DND-41 (cell line): ENCODE measurements around the gene TUT4.

Source experiments
- ATAC-seq: fragments of 200-7000 bp; cut with Tn5 transposase; 3 replicates; pipeline ENCODE4 v1.9.1; 2021; ENCODE audit warnings: low read depth; ENCODE audit not compliant: insufficient read depth
- DNase-seq: peaks from one replicate; pipeline ENCODE4 v3.0.0-alpha.2; 2020
- H2AFZ ChIP-seq: 2 replicates; pipeline ENCODE4 v1.6.0; 2012; ENCODE audit warnings: low read depth, low read length
- H3K27ac ChIP-seq: 2 replicates; pipeline ENCODE4 v1.5.1; 2012; ENCODE audit warnings: low read length, inconsistent platforms
- H3K27me3 ChIP-seq: fragments of 200-600 bp; sonication (generic); 2 replicates; pipeline ENCODE4 v1.6.0; 2012; ENCODE audit warnings: low read length, mild to moderate bottlenecking, inconsistent platforms; ENCODE audit not compliant: insufficient read depth, poor library complexity
- H3K36me3 ChIP-seq: 2 replicates; pipeline ENCODE4 v1.5.1; 2012; ENCODE audit warnings: low read length, inconsistent platforms; ENCODE audit not compliant: insufficient read depth
- H3K4me1 ChIP-seq: 2 replicates; pipeline ENCODE4 v1.5.1; 2012; ENCODE audit warnings: mild to moderate bottlenecking, low read length; ENCODE audit not compliant: insufficient read depth
- H3K4me2 ChIP-seq: 2 replicates; pipeline ENCODE4 v1.6.0; 2012; ENCODE audit warnings: mild to moderate bottlenecking, moderate library complexity, low read length, inconsistent platforms; ENCODE audit not compliant: insufficient read depth
- H3K4me3 ChIP-seq, 2 experiments: fragments of 200-600 bp in 1 of 2; shearing (Covaris generic) in 1 of 2; 2 replicates each; pipeline ENCODE4 v1.5.1; 2012 to 2016; ENCODE audit warnings: inconsistent platforms in 2 of 2, low read length in 2 of 2, mild to moderate bottlenecking in 2 of 2, low read depth in 1 of 2, moderate library complexity in 1 of 2
- H3K79me2 ChIP-seq: 2 replicates; pipeline ENCODE4 v1.6.0; 2012; ENCODE audit warnings: low read length, inconsistent platforms; ENCODE audit not compliant: insufficient read depth
- H3K9ac ChIP-seq: 2 replicates; pipeline ENCODE4 v1.6.0; 2012; ENCODE audit warnings: low read depth, mild to moderate bottlenecking, inconsistent platforms, low read length, moderate library complexity
- H3K9me3 ChIP-seq: 2 replicates; pipeline ENCODE4 v1.5.1; 2012; ENCODE audit warnings: low read length, moderate library complexity, mild to moderate bottlenecking, inconsistent platforms; ENCODE audit not compliant: insufficient read depth, severe bottlenecking
- H4K20me1 ChIP-seq: 2 replicates; pipeline ENCODE4 v1.6.0; 2012; ENCODE audit warnings: low read length; ENCODE audit not compliant: insufficient read depth
- EZH2 ChIP-seq: IDR thresholded peaks from 3 replicates; pipeline ENCODE4 v1.6.1; 2012; ENCODE audit warnings: borderline replicate concordance, low read depth, mild to moderate bottlenecking, moderate library complexity, low read length, inconsistent platforms; ENCODE audit not compliant: severe bottlenecking
- TF ChIP-seq, protein P1 (sequence below): IDR thresholded peaks from 2 replicates; pipeline ENCODE4 v1.5.1; 2012; ENCODE audit warnings: borderline replicate concordance, low read length, moderate library complexity, mild to moderate bottlenecking; ENCODE audit not compliant: poor library complexity, severe bottlenecking; ENCODE audit errors: extremely low read depth

The TUT4 gene

DNA sequence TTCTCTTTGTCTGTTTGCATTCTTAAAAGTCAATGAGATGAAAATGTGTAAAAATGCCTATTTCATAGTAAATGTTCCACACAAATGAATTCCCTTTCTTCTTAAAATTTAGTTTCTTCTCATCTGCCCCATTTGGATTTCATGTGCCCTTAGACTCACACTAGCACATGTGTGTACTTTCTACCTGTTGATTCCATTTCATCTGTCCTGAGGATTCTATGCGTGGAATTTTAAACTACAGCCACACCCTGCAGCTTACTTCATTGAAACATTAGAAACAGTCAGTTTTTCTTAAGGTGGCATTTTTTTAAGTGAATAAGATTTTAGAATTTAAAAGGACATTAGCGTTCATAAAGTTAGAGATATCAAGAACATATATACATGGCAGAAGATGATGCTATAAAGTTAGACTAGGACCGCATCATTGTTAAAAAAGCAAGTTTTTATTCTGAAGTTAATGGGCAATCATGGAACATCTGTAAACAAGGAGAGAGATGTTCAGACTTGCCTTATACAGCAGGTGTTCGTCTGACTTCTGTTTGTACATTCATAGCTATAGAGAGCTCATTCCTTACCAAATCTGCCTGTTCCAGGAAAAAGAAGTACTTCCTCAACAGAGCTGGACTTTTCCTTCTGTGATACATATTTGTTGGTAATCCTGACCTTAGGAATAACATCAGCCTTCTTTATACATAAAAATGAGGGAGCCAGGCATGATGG lies 3.9 kb upstream of the TUT4 start:
- Histone ChIP-seq H4K20me1 (peaks cover 4% of the 10 kb centered on the region; the same call in 1 of the 2 replicates), H3K36me3 (no peaks in the 10 kb centered on the region; the same call in 1 of the 2 replicates), H3K9ac (no peak overlapping the region), H3K79me2 (peaks cover 26% of the 10 kb centered on the region), H3K4me1 (peaks cover 19% of the 10 kb centered on the region), H3K4me2 (no peak overlapping the region), H2AFZ (no peak overlapping the region), H3K4me3 (no peak overlapping the region), H3K27ac (no peak overlapping the region), H3K9me3 (no peaks in the 10 kb centered on the region), H3K27me3 (no peaks in the 10 kb centered on the region)
- no peak for TF ChIP-seq EZH2
- TF ChIP-seq, protein P1, sequence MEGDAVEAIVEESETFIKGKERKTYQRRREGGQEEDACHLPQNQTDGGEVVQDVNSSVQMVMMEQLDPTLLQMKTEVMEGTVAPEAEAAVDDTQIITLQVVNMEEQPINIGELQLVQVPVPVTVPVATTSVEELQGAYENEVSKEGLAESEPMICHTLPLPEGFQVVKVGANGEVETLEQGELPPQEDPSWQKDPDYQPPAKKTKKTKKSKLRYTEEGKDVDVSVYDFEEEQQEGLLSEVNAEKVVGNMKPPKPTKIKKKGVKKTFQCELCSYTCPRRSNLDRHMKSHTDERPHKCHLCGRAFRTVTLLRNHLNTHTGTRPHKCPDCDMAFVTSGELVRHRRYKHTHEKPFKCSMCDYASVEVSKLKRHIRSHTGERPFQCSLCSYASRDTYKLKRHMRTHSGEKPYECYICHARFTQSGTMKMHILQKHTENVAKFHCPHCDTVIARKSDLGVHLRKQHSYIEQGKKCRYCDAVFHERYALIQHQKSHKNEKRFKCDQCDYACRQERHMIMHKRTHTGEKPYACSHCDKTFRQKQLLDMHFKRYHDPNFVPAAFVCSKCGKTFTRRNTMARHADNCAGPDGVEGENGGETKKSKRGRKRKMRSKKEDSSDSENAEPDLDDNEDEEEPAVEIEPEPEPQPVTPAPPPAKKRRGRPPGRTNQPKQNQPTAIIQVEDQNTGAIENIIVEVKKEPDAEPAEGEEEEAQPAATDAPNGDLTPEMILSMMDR: no peak
- ATAC-seq (no peak), DNase-seq (no peak)

DNA sequence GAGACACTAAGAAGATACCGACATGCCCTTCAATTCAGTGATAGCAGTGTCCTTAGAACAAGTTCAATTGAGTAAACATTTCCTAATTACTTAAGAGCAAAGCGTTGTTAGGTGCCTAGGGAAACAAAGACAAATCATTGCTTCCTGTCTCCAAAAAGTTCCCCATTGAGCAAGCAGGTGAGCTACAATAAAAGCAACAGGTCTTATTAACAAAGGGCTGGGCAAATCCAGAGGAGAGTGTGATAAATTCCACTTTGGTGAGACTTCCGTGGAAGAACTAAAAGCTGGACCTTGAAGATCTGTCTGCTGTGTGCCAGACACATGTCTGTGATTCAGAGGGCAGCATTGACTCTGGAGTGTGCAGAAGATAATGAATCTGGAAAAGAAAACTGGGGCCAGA lies 1.9 kb upstream of the TUT4 start:
- ATAC-seq: no peak
- Histone ChIP-seq H3K27me3 (no peaks in the 10 kb centered on the region), H3K36me3 (no peaks in the 10 kb centered on the region; the same call in 1 of the 2 replicates), H3K79me2 (peaks cover 46% of the 10 kb centered on the region), H3K9ac (peak overlapping the region; percentile 99), H3K27ac (peak overlapping the region; percentile 97; the same call in 1 of the 2 replicates), H3K9me3 (no peaks in the 10 kb centered on the region), H3K4me1 (peaks cover 39% of the 10 kb centered on the region), H4K20me1 (peaks cover 15% of the 10 kb centered on the region; the same call in 1 of the 2 replicates), H3K4me2 (peak overlapping the region; percentile 90), H3K4me3 (peak overlapping the region in 1 of 2 experiments; percentile 90; a peak in 2 of 4 replicates), H2AFZ (peak overlapping the region; percentile 97; the same call in 1 of the 2 replicates)
- TF ChIP-seq EZH2: no peak
- TF ChIP-seq, protein P1: no peak
- DNase-seq: no peak

DNA sequence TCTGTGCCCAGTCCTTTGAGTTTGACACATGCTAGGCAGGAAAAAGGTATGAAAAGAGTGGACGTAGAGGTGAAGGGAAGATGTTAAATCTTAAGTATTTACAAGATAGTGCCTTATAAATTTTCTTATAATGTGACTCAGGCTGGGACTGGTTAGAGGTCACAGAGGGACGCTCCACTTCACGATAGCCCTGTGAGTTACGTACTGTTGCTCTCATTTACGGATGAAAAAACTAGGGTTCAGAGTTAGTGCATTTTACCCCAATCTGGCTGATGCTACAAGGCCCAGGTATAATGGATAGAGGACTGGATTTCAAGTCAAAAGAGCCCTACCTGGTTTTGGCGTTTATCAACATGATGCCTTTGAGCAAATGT lies 1.4 kb upstream of the TUT4 start:
- DNase-seq (no peak), ATAC-seq (no peak)
- Histone ChIP-seq H4K20me1 (peaks cover 20% of the 10 kb centered on the region; the same call in 1 of the 2 replicates), H3K9ac (peak overlapping the region; percentile 99), H3K4me1 (peaks cover 44% of the 10 kb centered on the region), H3K9me3 (no peaks in the 10 kb centered on the region), H2AFZ (peak overlapping the region; percentile 97), H3K36me3 (no peaks in the 10 kb centered on the region; the same call in 1 of the 2 replicates), H3K4me2 (peak overlapping the region; percentile 90), H3K27me3 (no peaks in the 10 kb centered on the region), H3K4me3 (peak overlapping the region; percentile 86 to 90), H3K79me2 (peaks cover 51% of the 10 kb centered on the region), H3K27ac (peak overlapping the region; percentile 97)
- no peak for TF ChIP-seq EZH2
- TF ChIP-seq, protein P1: no peak
